C4-2B (cell line): ENCODE data around the gene CCNY.

ENCODE experiments used
- ZFX ChIP-seq: fragments of 450-650 bp; IDR thresholded peaks from 2 replicates; pipeline ENCODE4 v1.6.1; 2017
- TF ChIP-seq, protein P1 (sequence below): fragments of 450-650 bp; conservative IDR thresholded peaks from 2 replicates; pipeline ENCODE4 v1.5.1; 2017; ENCODE audit warnings: mild to moderate bottlenecking

GRCh38 chr10:35412900-35413491, 76.7 kb downstream of the CCNY start:
- TF ChIP-seq, protein P1, sequence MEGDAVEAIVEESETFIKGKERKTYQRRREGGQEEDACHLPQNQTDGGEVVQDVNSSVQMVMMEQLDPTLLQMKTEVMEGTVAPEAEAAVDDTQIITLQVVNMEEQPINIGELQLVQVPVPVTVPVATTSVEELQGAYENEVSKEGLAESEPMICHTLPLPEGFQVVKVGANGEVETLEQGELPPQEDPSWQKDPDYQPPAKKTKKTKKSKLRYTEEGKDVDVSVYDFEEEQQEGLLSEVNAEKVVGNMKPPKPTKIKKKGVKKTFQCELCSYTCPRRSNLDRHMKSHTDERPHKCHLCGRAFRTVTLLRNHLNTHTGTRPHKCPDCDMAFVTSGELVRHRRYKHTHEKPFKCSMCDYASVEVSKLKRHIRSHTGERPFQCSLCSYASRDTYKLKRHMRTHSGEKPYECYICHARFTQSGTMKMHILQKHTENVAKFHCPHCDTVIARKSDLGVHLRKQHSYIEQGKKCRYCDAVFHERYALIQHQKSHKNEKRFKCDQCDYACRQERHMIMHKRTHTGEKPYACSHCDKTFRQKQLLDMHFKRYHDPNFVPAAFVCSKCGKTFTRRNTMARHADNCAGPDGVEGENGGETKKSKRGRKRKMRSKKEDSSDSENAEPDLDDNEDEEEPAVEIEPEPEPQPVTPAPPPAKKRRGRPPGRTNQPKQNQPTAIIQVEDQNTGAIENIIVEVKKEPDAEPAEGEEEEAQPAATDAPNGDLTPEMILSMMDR = no peak
- no peak for TF ChIP-seq ZFX
